Natural killer cell treated with Interleukin-12 subunit alpha and Interleukin-12 subunit beta and Interleukin-15 and Interleukin-18, amount 100 ng/mL, for 72 hours (primary cell): ENCODE data around the gene ZNF160. TPM values are rescaled to one million over a fixed set of nuclear protein-coding genes. Genes with fewer than 3 reads are reported as not detected.
"Not testable (repeated sequence)": the region's sequence is repeated elsewhere in the genome, so short reads cannot be mapped to it uniquely, and the experiment has no call there.

Source experiments
- ATAC-seq, 2 donors: fragments of 150-1000 bp; cut with Tn5 transposase in 1 of 2; sonication (Bioruptor Pico), chemical (Tn5 transposase) in 1 of 2; 2 replicates each; pipeline ENCODE4 v1.10.0; 2021
- DNase-seq: peaks from one replicate; pipeline ENCODE4 v3.0.0; 2022; ENCODE audit warnings: low spot score
- H3K27ac Mint-ChIP-seq, 2 donors: 1 replicate in 1 of 2; 2 replicates in 1 of 2; pipeline ENCODE4 v1.8.0; 2022; ENCODE audit warnings: mixed read lengths in 2 of 2, mild to moderate bottlenecking in 1 of 2, moderate library complexity in 1 of 2
- H3K27me3 Mint-ChIP-seq, 2 donors: 1 replicate in 1 of 2; 2 replicates in 1 of 2; pipeline ENCODE4 v1.8.0; 2022; ENCODE audit warnings: mixed read lengths in 2 of 2
- H3K36me3 Mint-ChIP-seq: one replicate; pipeline ENCODE4 v1.8.0; 2022; ENCODE audit warnings: mixed read lengths
- H3K4me1 Mint-ChIP-seq, 2 donors: 1 replicate in 1 of 2; 2 replicates in 1 of 2; pipeline ENCODE4 v1.8.0; 2022; ENCODE audit warnings: low read depth in 2 of 2, mixed read lengths in 2 of 2, mild to moderate bottlenecking in 1 of 2
- H3K4me3 Mint-ChIP-seq: one replicate; pipeline ENCODE4 v1.8.0; 2022; ENCODE audit warnings: mixed read lengths
- H3K9me3 Mint-ChIP-seq: 2 replicates; pipeline ENCODE4 v1.8.0; 2022; ENCODE audit warnings: mixed read lengths
- total RNA-seq, 2 donors: library from RNA; stranded (reverse); gene quantifications; one replicate each; pipeline ENCODE4 v1.2.3, GENCODE V29; 2022

The ZNF160 gene
- total RNA-seq, 2 donors from 2014 or later: 31.3 to 41.4 TPM

DNA sequence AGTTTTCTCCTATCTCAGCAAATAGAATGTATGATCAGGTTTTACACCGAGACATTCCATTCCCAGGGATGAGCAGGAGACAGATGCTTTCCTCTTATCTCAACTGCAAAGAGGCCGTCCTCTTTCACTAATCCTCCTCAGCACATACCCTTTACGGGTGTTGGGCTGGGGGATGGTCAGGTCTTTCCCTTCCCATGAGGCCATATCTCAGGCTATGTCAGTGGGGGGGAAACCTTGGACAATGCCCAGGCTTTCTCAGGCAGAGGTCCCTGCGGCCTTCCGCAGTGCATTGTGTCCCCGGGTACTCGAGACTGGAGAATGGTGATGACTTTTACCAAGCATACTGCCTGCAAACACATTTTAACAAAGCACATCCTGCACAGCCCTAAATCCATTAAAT, 74.9 kb downstream of the ZNF160 start:
- Mint-ChIP-seq H3K36me3 (peaks cover 12% of the 10 kb centered on the region), H3K9me3 (peaks cover 12% of the 10 kb centered on the region)
- H3K4me1 Mint-ChIP-seq, DNase-seq, ATAC-seq, H3K27me3 Mint-ChIP-seq, H3K27ac Mint-ChIP-seq, H3K4me3 Mint-ChIP-seq: not testable (repeated sequence)

DNA sequence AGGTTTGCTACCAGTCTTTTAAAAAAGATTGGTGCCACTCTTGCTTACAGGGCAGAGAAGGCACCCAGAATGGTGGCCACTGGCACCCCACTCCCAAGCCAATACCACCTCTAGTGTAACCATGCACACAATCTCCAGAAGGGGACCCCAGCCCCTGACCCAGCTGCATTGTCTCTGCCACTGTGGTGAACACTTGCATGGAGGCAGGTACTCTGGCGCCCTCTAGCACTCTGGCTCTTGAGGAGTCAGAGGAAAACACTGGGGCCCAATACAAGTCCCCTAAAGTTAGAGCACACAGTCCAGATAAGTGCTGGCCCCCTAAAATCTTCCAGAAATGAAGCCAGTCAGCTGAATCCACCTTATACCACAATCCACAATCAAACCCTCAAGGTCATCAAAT, 83.5 kb downstream of the ZNF160 start:
- Mint-ChIP-seq H3K36me3 (peaks cover 11% of the 10 kb centered on the region), H3K4me3 (no peak overlapping the region), H3K27ac (no peak overlapping the region), H3K27me3 (peaks cover 0 to 9% of the 10 kb centered on the region in 2 donors), H3K9me3 (peaks cover 9% of the 10 kb centered on the region), H3K4me1 (no peaks in the 10 kb centered on the region)
- ATAC-seq: peak in 1 of 2 donors; percentile 36
- DNase-seq: no peak

Other genes starting within 250 kb of the ZNF160 start
- 10 to 100 TPM; 11.3 to 18.7 TPM for gene ZNF468, start 245.8 kb downstream of the ZNF160 start, total RNA-seq
- gene ZNF320, start 205.8 kb downstream of the ZNF160 start, total RNA-seq: 10 to 100 TPM; 13.9 to 15.4 TPM
- 1 to 10 TPM; 5.3 to 6.5 TPM for gene ZNF888, start 180.0 kb downstream of the ZNF160 start, total RNA-seq
- gene ZNF816, start 140.5 kb downstream of the ZNF160 start, total RNA-seq: 10 to 100 TPM in 1 of 2 donors, 1 to 10 TPM in 1; 8.7 to 11.8 TPM
- gene ERVV-1, start 89.5 kb downstream of the ZNF160 start, total RNA-seq: not detected
- not detected for gene ERVV-2, start 58.7 kb downstream of the ZNF160 start, total RNA-seq
- 1 to 10 TPM; 1.1 to 3.2 TPM for gene ZNF415, start 29.5 kb upstream of the ZNF160 start, total RNA-seq
- gene ZNF347, start 55.6 kb upstream of the ZNF160 start, total RNA-seq: 10 to 100 TPM in 1 of 2 donors, 1 to 10 TPM in 1; 4.6 to 12.6 TPM
- 1 to 10 TPM; 2.1 to 3.0 TPM for gene ZNF665, start 89.9 kb upstream of the ZNF160 start, total RNA-seq
- 10 to 100 TPM in 1 of 2 donors, 1 to 10 TPM in 1; 2.2 to 11.2 TPM for gene ZNF677, start 151.5 kb upstream of the ZNF160 start, total RNA-seq
- gene VN1R2, start 154.9 kb upstream of the ZNF160 start, total RNA-seq: not detected
- not detected for gene VN1R4, start 164.3 kb upstream of the ZNF160 start, total RNA-seq
- 1 to 10 TPM; 5.5 to 7.9 TPM for gene ZNF845, start 230.3 kb upstream of the ZNF160 start, total RNA-seq